IMR-90 (cell line): ENCODE data around the gene TCF12. TPM values are rescaled to one million over a fixed set of nuclear protein-coding genes. Genes with fewer than 3 reads are reported as not detected.

Experiments
- ATAC-seq: fragments of 200-7000 bp; cut with Tn5 transposase; 2 replicates; pipeline ENCODE4 v1.9.1; 2020; ENCODE audit warnings: low read depth, mild to moderate bottlenecking, moderate library complexity
- BruUV-seq: library from RNA; stranded (reverse); fragments of 400-500 nt; replicated peaks from 2 replicates; lab custom pipeline; 2021; lab: Mats Ljungman, UMichigan
- CTCF ChIA-PET: fragments of 300-600 bp; formaldehyde crosslinking; extraction: SDS; loops from one replicate; lab custom pipeline; 2021; ENCODE audit warnings: antibody characterized with exemption; lab: Yijun Ruan, JAX
- POLR2A ChIA-PET: fragments of 300-600 bp; sonication (Branson Sonifier 250); formaldehyde crosslinking; loops from one replicate; lab custom pipeline; 2022; ENCODE audit warnings: antibody characterized with exemption; ENCODE audit not compliant: unreplicated experiment; lab: Charles Lee
- DNase-seq: peaks from one replicate; pipeline ENCODE4 v3.0.0; 2013
- H2AFZ ChIP-seq: replicated peaks from 2 replicates; pipeline ENCODE3; 2013; ENCODE audit warnings: low read length, mild to moderate bottlenecking; ENCODE audit not compliant: poor library complexity
- H2AK5ac ChIP-seq: 2 replicates; pipeline ENCODE4 v1.6.1; 2013; ENCODE audit warnings: low read depth, low read length, inconsistent platforms
- H2AK9ac ChIP-seq: replicated peaks from 2 replicates; pipeline ENCODE3; 2013; ENCODE audit warnings: mild to moderate bottlenecking, low read depth, low read length, moderate library complexity; ENCODE audit not compliant: poor library complexity
- H2BK120ac ChIP-seq: 2 replicates; pipeline ENCODE4 v1.6.1; 2013; ENCODE audit warnings: low read depth, low read length, inconsistent platforms
- H2BK15ac ChIP-seq: 3 replicates; pipeline ENCODE4 v1.6.1; 2013; ENCODE audit warnings: low read depth, low read length, inconsistent platforms
- H2BK20ac ChIP-seq: 2 replicates; pipeline ENCODE4 v1.6.1; 2013; ENCODE audit warnings: low read depth, mild to moderate bottlenecking, inconsistent platforms, low read length, moderate library complexity
- H2BK5ac ChIP-seq: 2 replicates; pipeline ENCODE4 v1.6.1; 2013; ENCODE audit warnings: mild to moderate bottlenecking, low read depth, low read length, inconsistent platforms; ENCODE audit not compliant: poor library complexity, severe bottlenecking
- H3K14ac ChIP-seq: replicated peaks from 2 replicates; pipeline ENCODE4 v1.6.1; 2013; ENCODE audit warnings: low read depth, low read length, inconsistent platforms
- H3K18ac ChIP-seq: 2 replicates; pipeline ENCODE4 v1.6.1; 2013; ENCODE audit warnings: low read depth, low read length, control low read depth
- H3K23ac ChIP-seq: 2 replicates; pipeline ENCODE4 v1.6.1; 2013; ENCODE audit warnings: low read depth, low read length, inconsistent platforms
- H3K27ac ChIP-seq: 2 replicates; pipeline ENCODE4 v1.5.1; 2013; ENCODE audit warnings: mild to moderate bottlenecking, control low read depth, low read length; ENCODE audit not compliant: insufficient read depth
- H3K27me3 ChIP-seq: 2 replicates; pipeline ENCODE4 v1.6.1; 2013; ENCODE audit warnings: low read length; ENCODE audit not compliant: control insufficient read depth, insufficient read depth
- H3K36me3 ChIP-seq: 2 replicates; pipeline ENCODE4 v1.6.1; 2013; ENCODE audit warnings: low read length, mixed read lengths; ENCODE audit not compliant: control insufficient read depth, insufficient read depth
- H3K4ac ChIP-seq: 2 replicates; pipeline ENCODE4 v1.6.1; 2013; ENCODE audit warnings: low read depth, low read length, inconsistent platforms
- H3K4me1 ChIP-seq: 2 replicates; pipeline ENCODE4 v1.6.1; 2013; ENCODE audit warnings: low read length, mixed read lengths; ENCODE audit not compliant: control insufficient read depth, insufficient read depth
- H3K4me2 ChIP-seq: 2 replicates; pipeline ENCODE4 v1.6.1; 2013; ENCODE audit warnings: low read depth, mild to moderate bottlenecking, control low read depth, low read length, moderate library complexity
- H3K4me3 ChIP-seq: 2 replicates; pipeline ENCODE4 v1.5.1; 2013; ENCODE audit warnings: low read depth, mild to moderate bottlenecking, control low read depth, low read length, moderate library complexity; ENCODE audit not compliant: insufficient read depth
- H3K56ac ChIP-seq: 2 replicates; pipeline ENCODE4 v1.6.1; 2013; ENCODE audit warnings: low read length, inconsistent platforms; ENCODE audit not compliant: insufficient read depth; ENCODE audit errors: extremely low read depth
- H3K79me1 ChIP-seq, 2 experiments: 2 replicates each; pipeline ENCODE4 v1.6.1; 2013; ENCODE audit warnings: low read length in 2 of 2, inconsistent platforms in 1 of 2, low read depth in 1 of 2
- H3K9ac ChIP-seq: 2 replicates; pipeline ENCODE4 v1.6.1; 2013; ENCODE audit warnings: low read depth, low read length, control low read depth
- H3K9me1 ChIP-seq: 2 replicates; pipeline ENCODE4 v1.6.1; 2013; ENCODE audit warnings: low read length, inconsistent platforms; ENCODE audit not compliant: insufficient read depth
- H3K9me3 ChIP-seq: 2 replicates; pipeline ENCODE4 v1.6.1; 2013; ENCODE audit warnings: low read length; ENCODE audit not compliant: control insufficient read depth, insufficient read depth
- H4K20me1 ChIP-seq: 2 replicates; pipeline ENCODE4 v1.6.1; 2013; ENCODE audit warnings: low read length, inconsistent platforms; ENCODE audit not compliant: insufficient read depth
- H4K5ac ChIP-seq: 2 replicates; pipeline ENCODE4 v1.6.1; 2013; ENCODE audit warnings: mild to moderate bottlenecking, low read depth, low read length, control low read depth
- H4K8ac ChIP-seq, 2 experiments: 2 replicates each; pipeline ENCODE4 v1.6.1; 2013; ENCODE audit warnings: low read depth in 2 of 2, low read length in 2 of 2, control low read depth in 1 of 2, inconsistent platforms in 1 of 2
- H4K91ac ChIP-seq: 2 replicates; pipeline ENCODE4 v1.6.1; 2013; ENCODE audit warnings: low read depth, low read length, inconsistent platforms; ENCODE audit not compliant: insufficient read depth
- CEBPB ChIP-seq: IDR thresholded peaks from 2 replicates; pipeline ENCODE4 v1.6.1; 2012; ENCODE audit warnings: low read depth, low read length, improper control_type of control experiment
- CTCF ChIP-seq: conservative IDR thresholded peaks from 2 replicates; pipeline ENCODE4 v1.5.1; 2012; ENCODE audit warnings: mild to moderate bottlenecking, low read depth, low read length, improper control_type of control experiment
- ELK1 ChIP-seq: fragments of 150-350 bp; IDR thresholded peaks from 2 replicates; pipeline ENCODE4 v1.6.1; 2016; ENCODE audit warnings: low read depth, mild to moderate bottlenecking, low read length, moderate library complexity, borderline replicate concordance
- FOS ChIP-seq: fragments of 150-350 bp; IDR thresholded peaks from 2 replicates; pipeline ENCODE4 v1.6.1; 2016; ENCODE audit warnings: low read depth, low read length
- MAFK ChIP-seq: IDR thresholded peaks from 2 replicates; pipeline ENCODE4 v1.6.1; 2012; ENCODE audit warnings: low read depth, low read length, improper control_type of control experiment
- POLR2A ChIP-seq: IDR thresholded peaks from 2 replicates; pipeline ENCODE4 v1.6.1; 2012; ENCODE audit warnings: mild to moderate bottlenecking, low read depth, low read length
- RFX5 ChIP-seq: IDR thresholded peaks from 2 replicates; pipeline ENCODE4 v1.8.0; 2012; ENCODE audit warnings: low read depth, mild to moderate bottlenecking, low read length, moderate library complexity
- WGBS, 2 experiments: methylation state at CpG; one replicate each; pipeline versions ENCODE4 v1.1.5 to v1.1.7; 2013; ENCODE audit warnings: missing lambda C conversion rate in 2 of 2; ENCODE audit not compliant: insufficient read length in 1 of 2; ENCODE audit errors: extremely low coverage in 2 of 2; 5-methylcytosine and 5-hydroxymethylcytosine counted together
- dilution Hi-C: fragments of 300-500 bp; cut with HindIII; formaldehyde crosslinking; loops from one replicate; pipeline ENCODE4 v1.14.3; 2018; ENCODE audit warnings: low sequenced_read_pairs; ENCODE audit not compliant: unreplicated experiment
- in situ Hi-C: fragments of 300-500 bp; cut with MboI; formaldehyde crosslinking; loops from 3 replicates; pipeline ENCODE4 v1.14.3; 2019; ENCODE audit warnings: low sequenced_read_pairs, inconsistent platforms, mixed read lengths
- intact Hi-C: fragments of 100-400 bp; cut with micrococcal nuclease; formaldehyde crosslinking; loops from 2 replicates; pipeline ENCODE4 v1.10.0; 2022
- polyA plus RNA-seq, 3 experiments: library from polyadenylated mRNA; depleted of rRNA; stranded (reverse); fragments of >200 nt; gene quantifications; 2 replicates each; pipeline ENCODE4 v1.2.3, GENCODE V29; 2012; ENCODE audit warnings: low replicate concordance in 1 of 3
- total RNA-seq: library from RNA; depleted of rRNA; stranded (reverse); fragments of >200 nt; gene quantifications from 2 replicates; pipeline ENCODE4 v1.2.3, GENCODE V29; 2012

Gene TCF12
- total and polyA plus RNA-seq, 2 of the 4 experiments (the other 2 are of a cell fraction) = 79.4 to 160 TPM

- no peak overlapping the region for H4K5ac ChIP-seq
- no peak overlapping the region for H2AK5ac ChIP-seq
- no peaks in the 10 kb centered on the region for H3K9me3 ChIP-seq
- H3K36me3 ChIP-seq = peaks cover 2% of the 10 kb centered on the region; the same call in 1 of the 2 replicates
- peaks cover 17% of the 10 kb centered on the region for H3K4me1 ChIP-seq
- ATAC-seq (peak; percentile 70), DNase-seq (peak; percentile 68)
- H3K27ac ChIP-seq = no peak overlapping the region
- intact Hi-C loops (no loop called here), in situ Hi-C loops (no loop called here), dilution Hi-C loops (no loop called here)
- no peaks in the 10 kb centered on the region for H3K79me1 ChIP-seq
- peak overlapping the region; percentile 41; the same call in 1 of the 2 replicates for H3K4me2 ChIP-seq
- H3K56ac ChIP-seq = no peak overlapping the region
- H3K4ac ChIP-seq = 0 out of 2 replicates have a peak overlapping the region, but pooled peaks have one; percentile 75
- no peak overlapping the region for H2AK9ac ChIP-seq
- H2BK20ac ChIP-seq = no peak overlapping the region
- POLR2A ChIA-PET = no interaction called here
- H2BK120ac ChIP-seq = no peak overlapping the region
- CTCF ChIA-PET = no interaction called here
- no peak overlapping the region for H4K91ac ChIP-seq
- no peak for TF ChIP-seq RFX5
- no peak for TF ChIP-seq ELK1
- TF ChIP-seq FOS = 0 out of 2 replicates have a peak, but pooled peaks have one; percentile 9
- TF ChIP-seq MAFK = peak; percentile 59
- TF ChIP-seq POLR2A = no peak
- TF ChIP-seq CEBPB = 0 out of 2 replicates have a peak, but pooled peaks have one; percentile 29
- TF ChIP-seq CTCF = no peak
- H3K4me3 ChIP-seq = no peak overlapping the region
- no TSS peak for BruUV-seq
- peaks cover 6% of the 10 kb centered on the region; the same call in 1 of the 2 replicates for H3K9me1 ChIP-seq
- no peak overlapping the region for H2AFZ ChIP-seq
- H2BK15ac ChIP-seq = no peak overlapping the region
- WGBS, 2 experiments = no CpG with 5 or more reads among the region's 5 CpGs
- H3K9ac ChIP-seq = no peak overlapping the region
- H4K20me1 ChIP-seq = no peaks in the 10 kb centered on the region
- H3K14ac ChIP-seq = no peak overlapping the region; the same call in 1 of the 2 replicates
- no peak overlapping the region for H2BK5ac ChIP-seq
- no peak overlapping the region for H3K18ac ChIP-seq
- no peak overlapping the region for H4K8ac ChIP-seq
- H3K23ac ChIP-seq = no peak overlapping the region
- no peaks in the 10 kb centered on the region for H3K27me3 ChIP-seq
These were observed 379.8 kb downstream of the TCF12 start for GRCh38 chr15:57298204-57298603.
